Endothelial cell of umbilical vein (primary cell): Measurements from ENCODE around the gene MYMK. TPM values are rescaled to one million over a fixed set of nuclear protein-coding genes. Genes with fewer than 3 reads are reported as not detected.

Source experiments
- BruUV-seq: library from RNA; stranded (reverse); fragments of 400-500 nt; replicated peaks from 2 replicates; lab custom pipeline; 2021; lab: Mats Ljungman, UMichigan
- CTCF ChIA-PET: fragments of 300-600, 350-600 bp; sonication (Branson Sonifier 250); formaldehyde crosslinking; loops from one replicate; lab custom pipeline; 2021; ENCODE audit warnings: antibody characterized with exemption, inconsistent platforms; lab: Charles Lee
- POLR2A ChIA-PET: fragments of 300-600, 350-600 bp; sonication (Branson Sonifier 250); formaldehyde crosslinking; loops from one replicate; lab custom pipeline; 2021; ENCODE audit warnings: antibody characterized with exemption, inconsistent platforms; lab: Charles Lee
- DNase-seq: peaks from one replicate; pipeline ENCODE4 v3.0.0-alpha.2; 2011; ENCODE audit warnings: low read depth, low spot score
- FAIRE-seq: peaks from 2 replicates; lab custom pipeline; 2011; peaks lifted over from hg19 to GRCh38; lab: Jason Lieb, UNC
- H2AFZ ChIP-seq: 2 replicates; pipeline ENCODE4 v1.6.0; 2012; ENCODE audit warnings: low read depth, low read length, control low read depth, inconsistent platforms
- H3K27ac ChIP-seq: 2 replicates; pipeline ENCODE4 v1.5.1; 2011; ENCODE audit warnings: low read depth, mild to moderate bottlenecking, control low read depth, low read length, moderate library complexity; ENCODE audit not compliant: insufficient read depth
- H3K27me3 ChIP-seq, 2 experiments: 2 replicates each; pipeline versions ENCODE4 v1.6.0 to v1.6.1; 2011; ENCODE audit warnings: low read length in 2 of 2, mixed read lengths in 1 of 2; ENCODE audit not compliant: control insufficient read depth in 2 of 2, insufficient read depth in 2 of 2
- H3K36me3 ChIP-seq, 2 experiments: 2 replicates in 1 of 2; 3 replicates in 1 of 2; pipeline ENCODE4 v1.5.1; 2011; ENCODE audit warnings: low read length in 2 of 2, mild to moderate bottlenecking in 1 of 2, moderate library complexity in 1 of 2; ENCODE audit not compliant: control insufficient read depth in 2 of 2, insufficient read depth in 2 of 2; ENCODE audit errors: extremely low read depth in 1 of 2
- H3K4me1 ChIP-seq: 3 replicates; pipeline ENCODE4 v1.5.1; 2011; ENCODE audit warnings: mild to moderate bottlenecking, low read length; ENCODE audit not compliant: control insufficient read depth, insufficient read depth; ENCODE audit errors: extremely low read depth
- H3K4me2 ChIP-seq: 2 replicates; pipeline ENCODE4 v1.6.1; 2011; ENCODE audit warnings: low read length, control low read depth, mixed read lengths; ENCODE audit not compliant: insufficient read depth
- H3K4me3 ChIP-seq, 3 experiments: fragments of 200-600 bp in 1 of 3; sonication (generic), shearing (Covaris generic) in 1 of 3; replicated peaks in 1 of 3; 2 replicates each; pipeline ENCODE4 v1.5.1; 2011 to 2016; ENCODE audit warnings: control low read depth in 3 of 3, low read length in 3 of 3, mild to moderate bottlenecking in 2 of 3, inconsistent platforms in 1 of 3, low read depth in 1 of 3, moderate library complexity in 1 of 3; ENCODE audit not compliant: insufficient read depth in 1 of 3
- H3K79me2 ChIP-seq: 2 replicates; pipeline ENCODE4 v1.6.0; 2012; ENCODE audit warnings: low read length, inconsistent platforms; ENCODE audit not compliant: control insufficient read depth, insufficient read depth
- H3K9ac ChIP-seq: replicated peaks from 2 replicates; pipeline ENCODE3; 2011; ENCODE audit warnings: low read length, control low read depth; ENCODE audit not compliant: insufficient read depth; ENCODE audit errors: extremely low read depth
- H3K9me1 ChIP-seq: replicated peaks from 3 replicates; pipeline ENCODE4 v1.6.0; 2011; ENCODE audit warnings: mild to moderate bottlenecking, low read length; ENCODE audit not compliant: control insufficient read depth, insufficient read depth; ENCODE audit errors: extremely low read depth
- H3K9me3 ChIP-seq: replicated peaks from 2 replicates; pipeline ENCODE4 v1.5.1; 2012; ENCODE audit warnings: low read length, inconsistent platforms; ENCODE audit not compliant: control insufficient read depth, insufficient read depth
- H4K20me1 ChIP-seq: replicated peaks from 2 replicates; pipeline ENCODE3; 2011; ENCODE audit warnings: mild to moderate bottlenecking, low read length; ENCODE audit not compliant: control insufficient read depth, insufficient read depth; ENCODE audit errors: extremely low read depth
- CTCF ChIP-seq, 2 donors: IDR thresholded peaks; 1 replicate in 1 of 2; 2 replicates in 1 of 2; pipeline ENCODE4 v1.5.1; 2011; ENCODE audit warnings: low read length in 2 of 2, mild to moderate bottlenecking in 2 of 2, moderate library complexity in 2 of 2, control low read depth in 1 of 2, inconsistent platforms in 1 of 2, low read depth in 1 of 2; ENCODE audit not compliant: insufficient read depth in 1 of 2; ENCODE audit errors: extremely low read depth in 1 of 2
- EZH2 ChIP-seq: IDR thresholded peaks from 2 replicates; pipeline ENCODE4 v1.6.1; 2012; ENCODE audit warnings: borderline replicate concordance, low read depth, mild to moderate bottlenecking, moderate library complexity, low read length, inconsistent platforms; ENCODE audit not compliant: severe bottlenecking
- FOS ChIP-seq: IDR thresholded peaks from 2 replicates; pipeline ENCODE4 v1.6.1; 2011; ENCODE audit warnings: mild to moderate bottlenecking, low read length, moderate library complexity, borderline replicate concordance; ENCODE audit not compliant: insufficient read depth
- GATA2 ChIP-seq: IDR thresholded peaks from 2 replicates; pipeline ENCODE4 v1.7.0; 2011; ENCODE audit warnings: low read depth, mild to moderate bottlenecking, moderate library complexity, mixed read lengths, low read length; ENCODE audit not compliant: insufficient read length, insufficient read depth
- JUN ChIP-seq: IDR thresholded peaks from 2 replicates; pipeline ENCODE4 v1.6.1; 2011; ENCODE audit warnings: borderline replicate concordance, low read depth; ENCODE audit not compliant: insufficient read length, insufficient read depth
- MAX ChIP-seq: IDR thresholded peaks from 2 replicates; pipeline ENCODE4 v1.6.1; 2011; ENCODE audit not compliant: insufficient read depth, insufficient read length
- MYC ChIP-seq: IDR thresholded peaks from one replicate; pipeline ENCODE4 v1.6.1; 2011; ENCODE audit warnings: mild to moderate bottlenecking, low read depth, low read length
- POLR2A ChIP-seq: IDR thresholded peaks from 2 replicates; pipeline ENCODE4 v1.6.1; 2012; ENCODE audit warnings: low read depth, mild to moderate bottlenecking, control low read depth, low read length
- POLR2AphosphoS5 ChIP-seq: IDR thresholded peaks from 2 replicates; pipeline ENCODE4 v1.6.1; 2012; ENCODE audit warnings: low read depth, mild to moderate bottlenecking, control low read depth, low read length, moderate library complexity; ENCODE audit not compliant: insufficient read depth
- dilution Hi-C: fragments of 300-500 bp; cut with MboI; formaldehyde crosslinking; loops from one replicate; pipeline ENCODE4 v1.15.0; 2019; ENCODE audit warnings: low sequenced_read_pairs; ENCODE audit not compliant: extremely low pct_ligation_motif_present
- intact Hi-C: fragments of 100-400 bp; cut with micrococcal nuclease; formaldehyde crosslinking; loops from one replicate; pipeline ENCODE4 v1.10.0; 2022
- polyA plus RNA-seq, 4 experiments: library from polyadenylated mRNA; depleted of rRNA in 3 of 4; stranded (reverse) in 3 of 4; unstranded in 1 of 4; fragments of >200 nt; gene quantifications; 2 replicates each; pipeline versions ENCODE4 v1.2.1 to v1.2.3, GENCODE V29; 2011 to 2012; ENCODE audit warnings: missing spikeins in 1 of 4
- total RNA-seq: library from RNA; stranded (reverse); gene quantifications from 2 replicates; pipeline ENCODE4 v1.2.3, GENCODE V29; 2021

MYMK gene
- total and polyA plus RNA-seq, 2 donors (not counting 3 experiments of a cell fraction or from before 2014, with no cell fraction given) = not detected

- no peaks in the 10 kb centered on the region for H3K79me2 ChIP-seq
- DNase-seq (no peak), FAIRE-seq (no peak)
- H3K9me3 ChIP-seq = no peaks in the 10 kb centered on the region
- no peaks in the 10 kb centered on the region for H3K36me3 ChIP-seq
- H3K27me3 ChIP-seq = no peaks in the 10 kb centered on the region
- dilution Hi-C loops (no loop called here), intact Hi-C loops (no loop called here)
- no peak overlapping the region for H3K27ac ChIP-seq
- BruUV-seq = no TSS peak
- ChIA-PET POLR2A (no interaction called here), CTCF (no interaction called here)
- no peak overlapping the region for H3K9ac ChIP-seq
- no peak overlapping the region for H3K4me3 ChIP-seq
- no peak for TF ChIP-seq POLR2A
- TF ChIP-seq EZH2 = no peak
- TF ChIP-seq POLR2AphosphoS5 = no peak
- TF ChIP-seq MYC = no peak
- no peak for TF ChIP-seq JUN
- TF ChIP-seq CTCF (IDR thresholded peaks at IDR 0.05; ENCODE audit: extremely low read depth in 1 of 2, insufficient read depth in 1 of 2, low read depth in 1 of 2, low read length in 2 of 2) = no peak
- TF ChIP-seq FOS = no peak
- TF ChIP-seq MAX = no peak
- no peak for TF ChIP-seq GATA2
- H2AFZ ChIP-seq = no peak overlapping the region
- no peaks in the 10 kb centered on the region for H3K9me1 ChIP-seq
- no peaks in the 10 kb centered on the region for H4K20me1 ChIP-seq
- H3K4me2 ChIP-seq = no peak overlapping the region
- H3K4me1 ChIP-seq = no peaks in the 10 kb centered on the region
These were observed 30.8 kb downstream of the MYMK start for GRCh38 chr9:133493845-133494540.
